ENCODE measurements around the gene PCCA.
"Not testable (repeated sequence)": the region's sequence is repeated elsewhere in the genome, so short reads cannot be mapped to it uniquely, and the experiment has no call there.

The PCCA gene

DNA sequence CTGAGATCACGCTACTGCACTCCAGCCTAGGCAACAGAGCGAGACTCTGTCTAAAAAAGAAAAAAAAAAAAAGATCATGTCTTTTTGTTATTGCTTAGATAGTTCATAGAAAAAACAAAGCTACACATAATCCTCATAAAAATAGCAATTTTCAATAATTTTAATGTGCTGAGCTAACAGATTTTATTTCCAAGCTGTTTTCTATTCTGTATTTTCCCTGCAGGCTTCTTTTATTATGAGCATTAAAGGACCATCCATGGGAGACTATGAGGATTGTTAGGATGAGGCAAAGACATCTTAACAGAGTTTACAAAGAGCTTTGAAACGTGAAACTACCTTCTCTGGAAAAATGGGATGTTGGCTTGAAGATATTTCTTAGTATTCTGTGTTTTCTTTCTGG, 71.6 kb downstream of the PCCA start:
- Histone ChIP-seq H3K36me3 (ENCODE audit: control insufficient read depth in 2 of 2, insufficient read depth in 2 of 2, low read length in 2 of 2) (peaks cover 2 to 5% of the 10 kb centered on the region in 2 donors), H3K4me1 (ENCODE audit: control insufficient read depth, insufficient read depth, low read length) (no peaks in the 10 kb centered on the region), H3K27me3 (ENCODE audit: control insufficient read depth in 1 of 2, insufficient read depth in 2 of 2, low read length in 2 of 2) (no peaks in the 10 kb centered on the region), H3K4me3 (ENCODE audit: low read length in 2 of 2) (no peak overlapping the region), H3K27ac (ENCODE audit: low read length) (no peak overlapping the region), H3K9ac (ENCODE audit: low read length in 2 of 2) (no peak overlapping the region), H3K9me3 (ENCODE audit: control insufficient read depth in 2 of 2, low read length in 2 of 2) (no peaks in the 10 kb centered on the region)

- Histone ChIP-seq H3K4me1 (ENCODE audit: control insufficient read depth, insufficient read depth, low read length) (no peaks in the 10 kb centered on the region), H3K27ac (ENCODE audit: low read length) (no peak overlapping the region), H3K27me3 (ENCODE audit: control insufficient read depth in 1 of 2, insufficient read depth in 2 of 2, low read length in 2 of 2) (no peaks in the 10 kb centered on the region), H3K4me3 (ENCODE audit: low read length in 2 of 2) (no peak overlapping the region), H3K36me3 (ENCODE audit: control insufficient read depth in 2 of 2, insufficient read depth in 2 of 2, low read length in 2 of 2) (no peaks in the 10 kb centered on the region), H3K9me3 (ENCODE audit: control insufficient read depth in 2 of 2, low read length in 2 of 2) (no peaks in the 10 kb centered on the region), H3K9ac (ENCODE audit: low read length in 2 of 2) (no peak overlapping the region)
Measured at GRCh38 chr13:100163375-100163774, 74.5 kb downstream of the PCCA start.

DNA sequence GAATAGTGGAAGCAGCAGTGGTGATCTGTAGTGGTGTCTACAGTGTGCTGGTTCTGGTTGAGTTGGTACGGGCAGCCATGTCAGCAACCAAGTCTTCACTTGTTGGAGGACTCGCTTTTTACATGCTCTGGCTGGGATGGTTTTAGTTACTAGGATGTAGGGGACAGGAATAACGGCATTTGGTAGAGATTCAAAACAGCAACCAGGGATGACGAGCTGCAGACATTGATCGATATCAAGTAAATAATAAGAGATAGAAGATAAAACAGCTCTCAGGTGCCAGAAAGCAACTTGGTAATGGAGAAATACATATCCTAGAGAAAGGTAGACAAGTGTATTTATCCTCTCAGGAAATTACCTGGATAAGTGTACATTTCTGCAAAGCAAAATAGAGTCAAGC, 84.3 kb downstream of the PCCA start:
- no peaks in the 10 kb centered on the region for H3K4me1 ChIP-seq (ENCODE audit: control insufficient read depth, insufficient read depth, low read length)
- no peak overlapping the region for H3K27ac ChIP-seq (ENCODE audit: low read length)
- no peaks in the 10 kb centered on the region for H3K27me3 ChIP-seq (ENCODE audit: control insufficient read depth in 1 of 2, insufficient read depth in 2 of 2, low read length in 2 of 2)
- H3K4me3 ChIP-seq (ENCODE audit: low read length in 2 of 2): no peak overlapping the region
- H3K9me3 ChIP-seq (ENCODE audit: control insufficient read depth in 2 of 2, low read length in 2 of 2): no peaks in the 10 kb centered on the region
- no peaks in the 10 kb centered on the region for H3K36me3 ChIP-seq (ENCODE audit: control insufficient read depth in 2 of 2, insufficient read depth in 2 of 2, low read length in 2 of 2)
- H3K9ac ChIP-seq (ENCODE audit: low read length in 2 of 2): no peak overlapping the region

DNA sequence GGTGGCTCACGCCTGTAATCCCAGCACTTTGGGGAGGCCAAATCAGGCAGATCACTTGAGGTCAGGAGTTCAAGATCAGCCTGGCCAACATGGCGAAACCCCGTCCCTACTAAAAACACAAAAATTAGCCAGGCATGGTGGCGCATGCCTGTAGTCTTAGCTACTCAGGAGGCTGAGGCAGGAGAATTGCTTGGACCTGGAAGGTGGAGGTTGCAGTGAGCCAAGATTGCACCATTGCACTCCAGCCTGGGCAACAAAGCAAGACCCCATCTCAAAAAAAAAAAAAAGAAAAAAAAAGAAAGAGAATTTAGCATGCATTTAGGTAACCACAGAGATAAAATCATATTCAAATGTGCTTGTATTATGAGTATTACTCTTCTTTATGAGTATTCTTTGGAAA, 85.6 kb downstream of the PCCA start:
- not testable (repeated sequence) for H3K27ac ChIP-seq (ENCODE audit: low read length); H3K4me3 ChIP-seq (ENCODE audit: low read length in 2 of 2); H3K27me3 ChIP-seq (ENCODE audit: control insufficient read depth in 1 of 2, insufficient read depth in 2 of 2, low read length in 2 of 2); H3K36me3 ChIP-seq (ENCODE audit: control insufficient read depth in 2 of 2, insufficient read depth in 2 of 2, low read length in 2 of 2); H3K9me3 ChIP-seq (ENCODE audit: control insufficient read depth in 2 of 2, low read length in 2 of 2); H3K9ac ChIP-seq (ENCODE audit: low read length in 2 of 2); H3K4me1 ChIP-seq (ENCODE audit: control insufficient read depth, insufficient read depth, low read length)

DNA sequence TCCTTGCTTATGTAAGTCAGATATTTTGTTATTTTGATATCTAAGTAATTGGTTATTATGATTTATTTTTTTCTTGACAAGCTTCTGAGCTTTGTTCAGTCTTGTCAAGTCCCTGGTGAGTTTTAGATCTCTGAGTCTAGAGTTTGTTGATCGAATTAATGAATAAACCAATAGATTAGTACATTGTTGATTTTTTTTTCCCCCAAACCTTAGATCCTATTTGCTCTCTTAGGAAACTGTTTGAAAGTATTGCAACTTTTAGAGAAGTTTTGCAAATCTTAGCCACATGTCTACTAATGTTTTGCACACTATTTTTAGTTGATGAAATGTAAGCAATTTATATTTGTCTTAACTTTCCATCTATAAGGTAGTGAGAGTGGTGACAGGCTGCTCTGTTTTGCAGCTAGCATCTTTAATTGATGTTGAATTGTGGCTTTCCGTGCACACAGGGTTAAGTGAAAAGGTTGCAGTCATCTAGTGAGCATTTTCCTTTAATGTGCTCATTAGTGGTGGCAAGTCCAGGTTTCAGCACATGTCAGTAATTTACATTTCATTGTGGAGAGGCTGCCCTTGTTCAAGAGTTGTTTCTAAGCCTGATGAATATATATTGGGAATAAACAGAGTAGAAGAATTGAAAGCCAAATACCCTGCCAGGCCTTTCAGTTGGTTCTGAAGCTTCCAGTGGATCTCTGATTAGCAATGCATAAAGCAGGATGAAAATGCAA, 86.3 kb downstream of the PCCA start:
- Histone ChIP-seq H3K9me3 (ENCODE audit: control insufficient read depth in 2 of 2, low read length in 2 of 2) (no peaks in the 10 kb centered on the region), H3K27me3 (ENCODE audit: control insufficient read depth in 1 of 2, insufficient read depth in 2 of 2, low read length in 2 of 2) (no peaks in the 10 kb centered on the region)

GRCh38 chr13:100175803-100176182, 86.9 kb downstream of the PCCA start:
- Histone ChIP-seq H3K36me3 (ENCODE audit: control insufficient read depth in 2 of 2, insufficient read depth in 2 of 2, low read length in 2 of 2) (no peaks in the 10 kb centered on the region), H3K9me3 (ENCODE audit: control insufficient read depth in 2 of 2, low read length in 2 of 2) (no peaks in the 10 kb centered on the region), H3K27ac (ENCODE audit: low read length) (no peak overlapping the region), H3K4me1 (ENCODE audit: control insufficient read depth, insufficient read depth, low read length) (no peaks in the 10 kb centered on the region), H3K4me3 (ENCODE audit: low read length in 2 of 2) (no peak overlapping the region), H3K9ac (ENCODE audit: low read length in 2 of 2) (no peak overlapping the region), H3K27me3 (ENCODE audit: control insufficient read depth in 1 of 2, insufficient read depth in 2 of 2, low read length in 2 of 2) (no peaks in the 10 kb centered on the region)

More for the DNA sequence above, 86.3 kb downstream of the PCCA start:
- Histone ChIP-seq H3K4me1 (ENCODE audit: control insufficient read depth, insufficient read depth, low read length) (no peaks in the 10 kb centered on the region), H3K9ac (ENCODE audit: low read length in 2 of 2) (no peak overlapping the region), H3K27ac (ENCODE audit: low read length) (no peak overlapping the region), H3K4me3 (ENCODE audit: low read length in 2 of 2) (no peak overlapping the region), H3K36me3 (ENCODE audit: control insufficient read depth in 2 of 2, insufficient read depth in 2 of 2, low read length in 2 of 2) (no peaks in the 10 kb centered on the region)

GRCh38 chr13:100176801-100177400, 88.0 kb downstream of the PCCA start:
- H3K27me3 ChIP-seq (ENCODE audit: control insufficient read depth in 1 of 2, insufficient read depth in 2 of 2, low read length in 2 of 2): no peaks in the 10 kb centered on the region
- H3K36me3 ChIP-seq (ENCODE audit: control insufficient read depth in 2 of 2, insufficient read depth in 2 of 2, low read length in 2 of 2): no peaks in the 10 kb centered on the region
- H3K4me3 ChIP-seq (ENCODE audit: low read length in 2 of 2): no peak overlapping the region
- no peak overlapping the region for H3K9ac ChIP-seq (ENCODE audit: low read length in 2 of 2)
- H3K4me1 ChIP-seq (ENCODE audit: control insufficient read depth, insufficient read depth, low read length): no peaks in the 10 kb centered on the region
- no peak overlapping the region for H3K27ac ChIP-seq (ENCODE audit: low read length)
- no peaks in the 10 kb centered on the region for H3K9me3 ChIP-seq (ENCODE audit: control insufficient read depth in 2 of 2, low read length in 2 of 2)

GRCh38 chr13:100178309-100178708, 89.4 kb downstream of the PCCA start:
- H3K4me3 ChIP-seq (ENCODE audit: low read length in 2 of 2): no peak overlapping the region
- no peaks in the 10 kb centered on the region for H3K27me3 ChIP-seq (ENCODE audit: control insufficient read depth in 1 of 2, insufficient read depth in 2 of 2, low read length in 2 of 2)
- no peaks in the 10 kb centered on the region for H3K36me3 ChIP-seq (ENCODE audit: control insufficient read depth in 2 of 2, insufficient read depth in 2 of 2, low read length in 2 of 2)
- no peak overlapping the region for H3K27ac ChIP-seq (ENCODE audit: low read length)
- no peak overlapping the region for H3K9ac ChIP-seq (ENCODE audit: low read length in 2 of 2)
- no peaks in the 10 kb centered on the region for H3K9me3 ChIP-seq (ENCODE audit: control insufficient read depth in 2 of 2, low read length in 2 of 2)
- no peaks in the 10 kb centered on the region for H3K4me1 ChIP-seq (ENCODE audit: control insufficient read depth, insufficient read depth, low read length)

GRCh38 chr13:100179276-100179675, 90.4 kb downstream of the PCCA start:
- no peak overlapping the region for H3K4me3 ChIP-seq (ENCODE audit: low read length in 2 of 2)
- no peak overlapping the region for H3K9ac ChIP-seq (ENCODE audit: low read length in 2 of 2)
- no peaks in the 10 kb centered on the region for H3K27me3 ChIP-seq (ENCODE audit: control insufficient read depth in 1 of 2, insufficient read depth in 2 of 2, low read length in 2 of 2)
- no peaks in the 10 kb centered on the region for H3K4me1 ChIP-seq (ENCODE audit: control insufficient read depth, insufficient read depth, low read length)
- no peak overlapping the region for H3K27ac ChIP-seq (ENCODE audit: low read length)
- H3K36me3 ChIP-seq (ENCODE audit: control insufficient read depth in 2 of 2, insufficient read depth in 2 of 2, low read length in 2 of 2): no peaks in the 10 kb centered on the region
- no peaks in the 10 kb centered on the region for H3K9me3 ChIP-seq (ENCODE audit: control insufficient read depth in 2 of 2, low read length in 2 of 2)

- Histone ChIP-seq H3K4me1 (ENCODE audit: control insufficient read depth, insufficient read depth, low read length) (no peaks in the 10 kb centered on the region), H3K9me3 (ENCODE audit: control insufficient read depth in 2 of 2, low read length in 2 of 2) (no peaks in the 10 kb centered on the region), H3K27me3 (ENCODE audit: control insufficient read depth in 1 of 2, insufficient read depth in 2 of 2, low read length in 2 of 2) (no peaks in the 10 kb centered on the region), H3K4me3 (ENCODE audit: low read length in 2 of 2) (no peak overlapping the region), H3K27ac (ENCODE audit: low read length) (no peak overlapping the region), H3K9ac (ENCODE audit: low read length in 2 of 2) (no peak overlapping the region), H3K36me3 (ENCODE audit: control insufficient read depth in 2 of 2, insufficient read depth in 2 of 2, low read length in 2 of 2) (no peaks in the 10 kb centered on the region)
Measured at GRCh38 chr13:100182900-100183490, 94.1 kb downstream of the PCCA start.

DNA sequence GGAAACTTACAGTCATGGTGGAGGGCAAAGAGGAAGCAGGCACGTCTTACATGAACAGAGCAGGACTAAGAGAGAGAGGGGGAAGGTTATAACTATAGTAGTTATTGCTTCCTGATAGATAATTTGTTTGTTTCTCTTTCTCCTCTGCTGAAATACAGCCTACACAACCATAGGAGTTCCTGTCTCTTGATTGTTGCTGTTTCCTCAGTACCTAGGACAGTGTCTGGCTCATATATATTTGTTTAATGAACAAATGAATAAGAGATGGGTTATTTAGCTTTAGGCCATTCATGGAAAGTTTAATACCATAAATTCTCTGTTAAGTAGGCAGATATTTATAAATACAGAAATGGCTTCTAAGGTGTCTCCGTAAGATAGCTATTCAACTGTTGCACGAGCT, 95.2 kb downstream of the PCCA start:
- Histone ChIP-seq H3K4me3 (ENCODE audit: low read length in 2 of 2) (no peak overlapping the region), H3K27ac (ENCODE audit: low read length) (no peak overlapping the region), H3K36me3 (ENCODE audit: control insufficient read depth in 2 of 2, insufficient read depth in 2 of 2, low read length in 2 of 2) (no peaks in the 10 kb centered on the region)

More for the DNA sequence above, 95.2 kb downstream of the PCCA start:
- H3K9ac ChIP-seq (ENCODE audit: low read length in 2 of 2): no peak overlapping the region
- no peaks in the 10 kb centered on the region for H3K9me3 ChIP-seq (ENCODE audit: control insufficient read depth in 2 of 2, low read length in 2 of 2)
- H3K27me3 ChIP-seq (ENCODE audit: control insufficient read depth in 1 of 2, insufficient read depth in 2 of 2, low read length in 2 of 2): no peaks in the 10 kb centered on the region
- H3K4me1 ChIP-seq (ENCODE audit: control insufficient read depth, insufficient read depth, low read length): no peaks in the 10 kb centered on the region

Data from stomach smooth muscle (tissue), 2 donors.